Vagina (tissue), 2 donors: ENCODE measurements around the gene DCST2.

ENCODE experiments used
- CTCF ChIP-seq, 3 experiments: fragments of 450-650 bp in 2 of 3; fragments of 200-600 bp in 1 of 3; sonication (generic) in 1 of 3; IDR thresholded peaks; one replicate each; pipeline ENCODE4 v1.5.1; 2017 to 2019; ENCODE audit warnings: antibody characterized with exemption in 3 of 3, mild to moderate bottlenecking in 2 of 3, moderate library complexity in 2 of 3
- POLR2A ChIP-seq, 2 donors: fragments of 450-650 bp; IDR thresholded peaks; one replicate each; pipeline ENCODE4 v1.6.1; 2017; ENCODE audit warnings: antibody characterized with exemption in 2 of 2, mild to moderate bottlenecking in 2 of 2, moderate library complexity in 2 of 2
- POLR2AphosphoS5 ChIP-seq, 2 donors: sonication (generic); formaldehyde crosslinking; IDR thresholded peaks; one replicate each; pipeline ENCODE4 v1.9.0; 2017; ENCODE audit warnings: antibody characterized with exemption in 2 of 2, mild to moderate bottlenecking in 2 of 2, low read depth in 1 of 2; ENCODE audit not compliant: insufficient read depth in 1 of 2

GRCh38 chr1:154978360-154978759 is 55.2 kb downstream of the DCST2 start:
- no peak for TF ChIP-seq CTCF (IDR thresholded peaks at IDR 0.05)
- TF ChIP-seq POLR2A (IDR thresholded peaks at IDR 0.05) = no peak
- no peak for TF ChIP-seq POLR2AphosphoS5 (IDR thresholded peaks at IDR 0.05; ENCODE audit: insufficient read depth in 1 of 2, low read depth in 1 of 2)
